Spinal cord (tissue), 10 donors: Measurements from ENCODE around the gene P4HA2. TPM values are rescaled to one million over a fixed set of nuclear protein-coding genes. Genes with fewer than 3 reads are reported as not detected.

ENCODE experiments used
- DNase-seq, 6 donors: peaks; one replicate each; pipeline versions ENCODE4 v3.0.0 to v3.0.0-alpha.2; 2013 to 2015; ENCODE audit warnings: low spot score in 6 of 6, low read depth in 4 of 6
- H3K27ac ChIP-seq: one replicate; pipeline ENCODE4 v1.5.1; 2013; ENCODE audit warnings: low read depth, low read length, control low read depth
- H3K27me3 ChIP-seq: one replicate; pipeline ENCODE4 v1.6.1; 2013; ENCODE audit warnings: low read length; ENCODE audit not compliant: control insufficient read depth, insufficient read depth
- H3K36me3 ChIP-seq: one replicate; pipeline ENCODE4 v1.6.1; 2013; ENCODE audit warnings: low read length; ENCODE audit not compliant: control insufficient read depth, insufficient read depth
- H3K4me1 ChIP-seq: one replicate; pipeline ENCODE4 v1.6.1; 2013; ENCODE audit warnings: low read length; ENCODE audit not compliant: control insufficient read depth, insufficient read depth
- H3K4me3 ChIP-seq: one replicate; pipeline ENCODE4 v1.5.1; 2013; ENCODE audit warnings: low read depth, low read length, control low read depth
- H3K9me3 ChIP-seq: one replicate; pipeline ENCODE4 v1.6.1; 2013; ENCODE audit warnings: low read length; ENCODE audit not compliant: control insufficient read depth, insufficient read depth
- WGBS: methylation state at CpG from one replicate; pipeline ENCODE4 v1.1.5; 2013; ENCODE audit warnings: missing lambda C conversion rate; ENCODE audit not compliant: insufficient coverage; 5-methylcytosine and 5-hydroxymethylcytosine counted together
- polyA plus RNA-seq, 2 donors: library from polyadenylated mRNA; unstranded; fragments of 120-200 nt; gene quantifications; one replicate each; pipeline ENCODE4 v1.2.1, GENCODE V29; 2013; ENCODE audit not compliant: insufficient read length in 2 of 2
- total RNA-seq, 2 donors: library from RNA; depleted of rRNA in 1 of 2; stranded (reverse); fragments of 120-200 nt in 1 of 2; fragments of >200 nt in 1 of 2; gene quantifications; one replicate each; pipeline versions ENCODE4 v1.2.3 to v1.2.4, GENCODE V29; 2013 to 2014
- donor health status: healthy.

Gene P4HA2
- total and polyA plus RNA-seq, 4 donors = 11.2 to 44.1 (median 22.2) TPM

GRCh38 chr5:132218321-132218720, 9.3 kb downstream of the P4HA2 start:
- Histone ChIP-seq H3K9me3 (no peaks in the 10 kb centered on the region), H3K36me3 (peaks cover 12% of the 10 kb centered on the region), H3K27ac (no peak overlapping the region), H3K27me3 (no peaks in the 10 kb centered on the region), H3K4me1 (peaks cover 17% of the 10 kb centered on the region), H3K4me3 (no peak overlapping the region)
- no peak for DNase-seq
- 81% methylated on average over 4 of the region's 4 CpGs for WGBS

GRCh38 chr5:132215329-132215728, 12.3 kb downstream of the P4HA2 start:
- Histone ChIP-seq H3K4me1 (peaks cover 7% of the 10 kb centered on the region), H3K27me3 (no peaks in the 10 kb centered on the region), H3K36me3 (peaks cover 17% of the 10 kb centered on the region), H3K27ac (peak overlapping the region; percentile 37), H3K9me3 (no peaks in the 10 kb centered on the region), H3K4me3 (no peak overlapping the region)
- DNase-seq = peak in 2 of 6 donors; percentile 44 to 85
- 37% methylated on average over 5 of the region's 5 CpGs for WGBS

- Histone ChIP-seq H3K36me3 (peaks cover 23% of the 10 kb centered on the region), H3K27ac (no peak overlapping the region), H3K27me3 (no peaks in the 10 kb centered on the region), H3K4me1 (peaks cover 7% of the 10 kb centered on the region), H3K4me3 (no peak overlapping the region), H3K9me3 (no peaks in the 10 kb centered on the region)
- DNase-seq = no peak
- WGBS = 100% methylated on average over 3 of the region's 4 CpGs
Measured at GRCh38 chr5:132214491-132214890, 13.2 kb downstream of the P4HA2 start.

- H3K4me3 ChIP-seq = no peak overlapping the region
- no peaks in the 10 kb centered on the region for H3K9me3 ChIP-seq
- H3K4me1 ChIP-seq = peaks cover 7% of the 10 kb centered on the region
- WGBS = 96% methylated on average over 7 of the region's 7 CpGs
- H3K36me3 ChIP-seq = peaks cover 30% of the 10 kb centered on the region
- no peak overlapping the region for H3K27ac ChIP-seq
- no peaks in the 10 kb centered on the region for H3K27me3 ChIP-seq
- no peak for DNase-seq
Measured at GRCh38 chr5:132213666-132214065, 14.0 kb downstream of the P4HA2 start.

GRCh38 chr5:132211787-132212186, 15.9 kb downstream of the P4HA2 start:
- Histone ChIP-seq H3K27me3 (no peaks in the 10 kb centered on the region), H3K4me3 (no peak overlapping the region), H3K4me1 (peaks cover 7% of the 10 kb centered on the region), H3K9me3 (no peaks in the 10 kb centered on the region), H3K27ac (no peak overlapping the region), H3K36me3 (peaks cover 38% of the 10 kb centered on the region)
- peak in 2 of 6 donors; percentile 41 to 44 for DNase-seq
- no CpG with 5 or more reads among the region's 1 CpG for WGBS

- H3K4me1 ChIP-seq = peaks cover 7% of the 10 kb centered on the region
- no peak for DNase-seq
- H3K9me3 ChIP-seq = no peaks in the 10 kb centered on the region
- WGBS = 100% methylated on average over 1 of the region's 1 CpG
- no peak overlapping the region for H3K4me3 ChIP-seq
- no peaks in the 10 kb centered on the region for H3K27me3 ChIP-seq
- H3K27ac ChIP-seq = no peak overlapping the region
- peaks cover 38% of the 10 kb centered on the region for H3K36me3 ChIP-seq
Measured at GRCh38 chr5:132210944-132211343, 16.7 kb downstream of the P4HA2 start.

- Histone ChIP-seq H3K4me1 (peaks cover 8% of the 10 kb centered on the region), H3K36me3 (peaks cover 34% of the 10 kb centered on the region), H3K27me3 (no peaks in the 10 kb centered on the region), H3K27ac (no peak overlapping the region), H3K9me3 (no peaks in the 10 kb centered on the region), H3K4me3 (no peak overlapping the region)
- 100% methylated on average over 10 of the region's 11 CpGs for WGBS
- DNase-seq = no peak
Measured at GRCh38 chr5:132209901-132210545, 17.6 kb downstream of the P4HA2 start.

GRCh38 chr5:132209131-132209530, 18.5 kb downstream of the P4HA2 start:
- Histone ChIP-seq H3K27me3 (no peaks in the 10 kb centered on the region), H3K36me3 (peaks cover 43% of the 10 kb centered on the region), H3K4me1 (peaks cover 7% of the 10 kb centered on the region), H3K9me3 (no peaks in the 10 kb centered on the region), H3K27ac (no peak overlapping the region), H3K4me3 (no peak overlapping the region)
- DNase-seq = no peak
- WGBS = 88% methylated on average over 5 of the region's 9 CpGs

- H3K4me3 ChIP-seq = no peak overlapping the region
- H3K9me3 ChIP-seq = no peaks in the 10 kb centered on the region
- H3K27ac ChIP-seq = no peak overlapping the region
- H3K4me1 ChIP-seq = peaks cover 7% of the 10 kb centered on the region
- WGBS = 72% methylated on average over 5 of the region's 5 CpGs
- H3K36me3 ChIP-seq = peaks cover 33% of the 10 kb centered on the region
- no peaks in the 10 kb centered on the region for H3K27me3 ChIP-seq
- DNase-seq = no peak
Measured at GRCh38 chr5:132207778-132208177, 19.9 kb downstream of the P4HA2 start.

GRCh38 chr5:132206782-132207181, 20.9 kb downstream of the P4HA2 start:
- Histone ChIP-seq H3K4me1 (peaks cover 7% of the 10 kb centered on the region), H3K9me3 (no peaks in the 10 kb centered on the region), H3K27me3 (no peaks in the 10 kb centered on the region), H3K4me3 (no peak overlapping the region), H3K36me3 (peaks cover 31% of the 10 kb centered on the region), H3K27ac (no peak overlapping the region)
- DNase-seq = no peak
